Measurements from ENCODE around the gene MRPL9. TPM values are rescaled to one million over a fixed set of nuclear protein-coding genes. Genes with fewer than 3 reads are reported as not detected.
A peak's percentile ranks its signal among the peaks of the same experiment; 100 is the strongest.

Gene MRPL9
- total RNA-seq, result 10 to 100 TPM; 44.8 to 47.5 TPM
- long read RNA-seq, transcript MRPL9-202 (7 exons, 1,296 nt), result major isoform, 23 of 29 reads
- long read RNA-seq, partial matches to known transcripts, result 0 of 29 reads
- long read RNA-seq, other reads (novel, unspliced or antisense), result 3 of 29 reads

GRCh38 chr1:151762941-151763921, at the start of gene MRPL9:
TSS of gene MRPL9 (minus strand) at chr1:151763496. CDS start at chr1:151763479, 17 bp downstream.
- ATAC-seq, result peak; percentile 98
- intact Hi-C loops (cut with DNase I, micrococcal nuclease), result no loop called here
- DNase-seq, result peak; percentile 73 to 88

GRCh38 chr1:151811181-151811580, 47.9 kb upstream of the MRPL9 start:
- ATAC-seq (no peak), DNase-seq (no peak)
- intact Hi-C loops (cut with DNase I, micrococcal nuclease), result no loop called here

GRCh38 chr1:151809985-151810556, 46.8 kb upstream of the MRPL9 start:
- no peak for ATAC-seq
- intact Hi-C loops (cut with DNase I, micrococcal nuclease), result no loop called here
- no peak for DNase-seq

- intact Hi-C loops (cut with DNase I, micrococcal nuclease), result no loop called here
- ATAC-seq (no peak), DNase-seq (no peak)
Observed at GRCh38 chr1:151809290-151809984, 46.1 kb upstream of the MRPL9 start.

- intact Hi-C loops (cut with DNase I, micrococcal nuclease), result no loop called here
- ATAC-seq (no peak), DNase-seq (no peak)
Observed at GRCh38 chr1:151807766-151808165, 44.5 kb upstream of the MRPL9 start.

- ATAC-seq (peak; percentile 27), DNase-seq (no peak)
- intact Hi-C loops (cut with DNase I, micrococcal nuclease), result no loop called here
Observed at GRCh38 chr1:151807131-151807530, 43.8 kb upstream of the MRPL9 start.

- DNase-seq, result no peak
- intact Hi-C loops (cut with DNase I, micrococcal nuclease), result no loop called here
- ATAC-seq, result peak; percentile 16
Observed at GRCh38 chr1:151806170-151806569, 42.9 kb upstream of the MRPL9 start.

GRCh38 chr1:151805066-151805820, 41.9 kb upstream of the MRPL9 start, which contains the start of gene LINGO4:
TSS of gene LINGO4 (minus strand) at chr1:151805419. CDS start at chr1:151802704, 2,715 bp downstream.
- ATAC-seq (peak; percentile 19), DNase-seq (no peak)
- intact Hi-C loops (cut with DNase I, micrococcal nuclease), result no loop called here

GRCh38 chr1:151803915-151804314, 40.6 kb upstream of the MRPL9 start:
- DNase-seq (no peak), ATAC-seq (no peak)
- intact Hi-C loops (cut with DNase I, micrococcal nuclease), result no loop called here

GRCh38 chr1:151803164-151803563, 39.9 kb upstream of the MRPL9 start:
- DNase-seq, result no peak
- intact Hi-C loops (cut with DNase I, micrococcal nuclease), result no loop called here
- ATAC-seq, result no peak

GRCh38 chr1:151802372-151802771, 39.1 kb upstream of the MRPL9 start:
- intact Hi-C loops (cut with DNase I, micrococcal nuclease), result no loop called here
- ATAC-seq (no peak), DNase-seq (no peak)

- ATAC-seq (no peak), DNase-seq (no peak)
- intact Hi-C loops (cut with DNase I, micrococcal nuclease), result no loop called here
Observed at GRCh38 chr1:151801846-151802245, 38.5 kb upstream of the MRPL9 start.

- intact Hi-C loops (cut with DNase I, micrococcal nuclease), result no loop called here
- DNase-seq (no peak), ATAC-seq (no peak)
Observed at GRCh38 chr1:151801310-151801820, 38.1 kb upstream of the MRPL9 start.

GRCh38 chr1:151800830-151801229, 37.5 kb upstream of the MRPL9 start:
- ATAC-seq, result no peak
- DNase-seq, result no peak
- intact Hi-C loops (cut with DNase I, micrococcal nuclease), result no loop called here

GRCh38 chr1:151799179-151800022, 36.1 kb upstream of the MRPL9 start:
- intact Hi-C loops (cut with DNase I, micrococcal nuclease), result no loop called here
- no peak for DNase-seq
- no peak for ATAC-seq

GRCh38 chr1:151798571-151798970, 35.3 kb upstream of the MRPL9 start:
- no peak for ATAC-seq
- intact Hi-C loops (cut with DNase I, micrococcal nuclease), result no loop called here

GRCh38 chr1:151790940-151791651, 27.8 kb upstream of the MRPL9 start:
- peak; percentile 34 to 50 for DNase-seq
- peak; percentile 46 for ATAC-seq
- intact Hi-C loops (cut with DNase I, micrococcal nuclease), result no loop called here

More at GRCh38 chr1:151798571-151798970, 35.3 kb upstream of the MRPL9 start:
- DNase-seq, result no peak
